Measurements from ENCODE around the gene ABCG5.

Gene ABCG5

GRCh38 chr2:43778233-43778632 is 60.4 kb downstream of the ABCG5 start:
- H2AFZ ChIP-seq (ENCODE audit: low read depth, low read length, severe bottlenecking), result no peak overlapping the region
- H3K79me2 ChIP-seq (ENCODE audit: insufficient read depth, low read length), result no peaks in the 10 kb centered on the region
- H3F3A ChIP-seq (ENCODE audit: insufficient read depth), result 0 out of 2 replicates have a peak, but pooled peaks cover 6% of the 10 kb centered on the region
- H3K4me3 ChIP-seq (ENCODE audit: insufficient read depth, low read length, poor library complexity, severe bottlenecking), result no peak overlapping the region
- H3K4me2 ChIP-seq (ENCODE audit: low read depth, low read length, poor library complexity, severe bottlenecking), result no peak overlapping the region
- H3K27ac ChIP-seq (ENCODE audit: low read depth, low read length), result no peak overlapping the region
- no peaks in the 10 kb centered on the region for H3K36me3 ChIP-seq (ENCODE audit: low read length)
- H3K9me3 ChIP-seq (ENCODE audit: insufficient read depth, low read length), result no peaks in the 10 kb centered on the region
- no peaks in the 10 kb centered on the region for H3K27me3 ChIP-seq (ENCODE audit: low read length)
- H4K20me1 ChIP-seq (ENCODE audit: low read depth, low read length), result no peaks in the 10 kb centered on the region
- no peak overlapping the region for H3K9ac ChIP-seq (ENCODE audit: low read length)
- H3K9me2 ChIP-seq (replicated peaks; ENCODE audit: insufficient read depth, low read length), result no peaks in the 10 kb centered on the region
- TF ChIP-seq CTCF (IDR thresholded peaks at IDR 0.05; ENCODE audit: insufficient read depth, low read length, poor library complexity, severe bottlenecking), result no peak
- no peak for TF ChIP-seq EZH2phosphoT487 (conservative IDR thresholded peaks at IDR 0.05; ENCODE audit: low read length)

GRCh38 chr2:43777306-43777926 is 61.2 kb downstream of the ABCG5 start:
- no peak for TF ChIP-seq CTCF (IDR thresholded peaks at IDR 0.05; ENCODE audit: insufficient read depth, low read length, poor library complexity, severe bottlenecking)
- TF ChIP-seq EZH2phosphoT487 (conservative IDR thresholded peaks at IDR 0.05; ENCODE audit: low read length), result no peak
- no peak overlapping the region for H3K9ac ChIP-seq (ENCODE audit: low read length)
- H3K36me3 ChIP-seq (ENCODE audit: low read length), result no peaks in the 10 kb centered on the region
- 0 out of 2 replicates have a peak, but pooled peaks cover 6% of the 10 kb centered on the region for H3F3A ChIP-seq (ENCODE audit: insufficient read depth)
- H4K20me1 ChIP-seq (ENCODE audit: low read depth, low read length), result no peaks in the 10 kb centered on the region
- H3K4me2 ChIP-seq (ENCODE audit: low read depth, low read length, poor library complexity, severe bottlenecking), result no peak overlapping the region
- H2AFZ ChIP-seq (ENCODE audit: low read depth, low read length, severe bottlenecking), result no peak overlapping the region
- H3K9me3 ChIP-seq (ENCODE audit: insufficient read depth, low read length), result no peaks in the 10 kb centered on the region
- no peaks in the 10 kb centered on the region for H3K9me2 ChIP-seq (replicated peaks; ENCODE audit: insufficient read depth, low read length)
- H3K79me2 ChIP-seq (ENCODE audit: insufficient read depth, low read length), result no peaks in the 10 kb centered on the region
- H3K27me3 ChIP-seq (ENCODE audit: low read length), result no peaks in the 10 kb centered on the region
- no peak overlapping the region for H3K27ac ChIP-seq (ENCODE audit: low read depth, low read length)
- H3K4me3 ChIP-seq (ENCODE audit: insufficient read depth, low read length, poor library complexity, severe bottlenecking), result no peak overlapping the region

- Histone ChIP-seq H3F3A (ENCODE audit: insufficient read depth) (0 out of 2 replicates have a peak, but pooled peaks cover 6% of the 10 kb centered on the region), H3K27me3 (ENCODE audit: low read length) (no peaks in the 10 kb centered on the region), H3K9ac (ENCODE audit: low read length) (no peak overlapping the region), H3K4me2 (ENCODE audit: low read depth, low read length, poor library complexity, severe bottlenecking) (no peak overlapping the region), H3K36me3 (ENCODE audit: low read length) (no peaks in the 10 kb centered on the region), H3K9me2 (replicated peaks; ENCODE audit: insufficient read depth, low read length) (no peaks in the 10 kb centered on the region), H4K20me1 (ENCODE audit: low read depth, low read length) (no peaks in the 10 kb centered on the region), H3K4me3 (ENCODE audit: insufficient read depth, low read length, poor library complexity, severe bottlenecking) (no peak overlapping the region), H3K9me3 (ENCODE audit: insufficient read depth, low read length) (no peaks in the 10 kb centered on the region), H3K79me2 (ENCODE audit: insufficient read depth, low read length) (no peaks in the 10 kb centered on the region), H3K27ac (ENCODE audit: low read depth, low read length) (no peak overlapping the region), H2AFZ (ENCODE audit: low read depth, low read length, severe bottlenecking) (no peak overlapping the region)
- TF ChIP-seq CTCF (IDR thresholded peaks at IDR 0.05; ENCODE audit: insufficient read depth, low read length, poor library complexity, severe bottlenecking), result no peak
Observed at GRCh38 chr2:43776324-43776723, 62.3 kb downstream of the ABCG5 start.
